Esophagus muscularis mucosa (tissue), 4 donors: ENCODE results near the gene FMN1. TPM values are rescaled to one million over a fixed set of nuclear protein-coding genes. Genes with fewer than 3 reads are reported as not detected.

Experiments
- DNase-seq: peaks from one replicate; pipeline ENCODE4 v3.0.0-alpha.2; 2017; ENCODE audit errors: extremely low spot score
- H3K27ac ChIP-seq, 4 donors: fragments of 200-600 bp; sonication (generic); replicated peaks in 1 of 4; 1 replicate in 3 of 4; 2 replicates in 1 of 4; pipeline ENCODE4 v1.5.1; 2016 to 2019; ENCODE audit warnings: mild to moderate bottlenecking in 1 of 4
- H3K27me3 ChIP-seq, 4 donors: fragments of 200-600 bp; sonication (generic); one replicate each; pipeline versions ENCODE4 v1.5.1 to v1.6.0; 2016 to 2019
- H3K36me3 ChIP-seq, 4 donors: fragments of 200-600 bp; sonication (generic); one replicate each; pipeline ENCODE4 v1.5.1; 2016 to 2019
- H3K4me1 ChIP-seq, 4 donors: fragments of 200-600 bp; sonication (generic); one replicate each; pipeline ENCODE4 v1.5.1; 2016 to 2019
- H3K4me3 ChIP-seq, 4 donors: fragments of 200-600 bp; sonication (generic); 1 replicate in 2 of 4; 2 replicates in 2 of 4; pipeline ENCODE4 v1.5.1; 2016 to 2019; ENCODE audit warnings: mild to moderate bottlenecking in 4 of 4, moderate library complexity in 1 of 4
- H3K9me3 ChIP-seq, 4 donors: fragments of 200-600 bp; sonication (generic); 1 replicate in 3 of 4; 2 replicates in 1 of 4; pipeline ENCODE4 v1.5.1; 2016 to 2019
- EP300 ChIP-seq: sonication (generic); formaldehyde crosslinking; IDR thresholded peaks from one replicate; pipeline ENCODE4 v1.6.1; 2017; ENCODE audit warnings: antibody characterized with exemption
- POLR2A ChIP-seq: fragments of 450-650 bp; IDR thresholded peaks from one replicate; pipeline ENCODE4 v1.6.1; 2017; ENCODE audit warnings: antibody characterized with exemption, moderate library complexity, mild to moderate bottlenecking, low read depth
- POLR2AphosphoS5 ChIP-seq, 2 donors: sonication (generic); formaldehyde crosslinking; IDR thresholded peaks; one replicate each; pipeline ENCODE4 v1.6.1; 2017; ENCODE audit warnings: antibody characterized with exemption in 2 of 2
- WGBS: methylation state at CpG from one replicate; pipeline ENCODE4 v1.1.5; 2018; 5-methylcytosine and 5-hydroxymethylcytosine counted together
- intact Hi-C: fragments of 100-400 bp; cut with DNase I; formaldehyde crosslinking; loops from one replicate; pipeline ENCODE4 v1.15.1; 2023
- total RNA-seq, 4 donors: library from RNA; depleted of rRNA; stranded (reverse); fragments of >200 nt; gene quantifications; one replicate each; pipeline versions ENCODE4 v1.1.0 to v1.2.1, GENCODE V29; 2016
- TF ChIP-seq, protein P1 (sequence below), 3 experiments: fragments of 200-600 bp in 2 of 3; fragments of 450-650 bp in 1 of 3; sonication (generic) in 2 of 3; IDR thresholded peaks; one replicate each; pipeline ENCODE4 v1.5.1; 2017 to 2019; ENCODE audit warnings: antibody characterized with exemption in 3 of 3, mild to moderate bottlenecking in 2 of 3, moderate library complexity in 1 of 3

Gene FMN1
- total RNA-seq, 4 donors from 2014 or later, result 4.8 to 12.5 (median 8.6) TPM

DNA sequence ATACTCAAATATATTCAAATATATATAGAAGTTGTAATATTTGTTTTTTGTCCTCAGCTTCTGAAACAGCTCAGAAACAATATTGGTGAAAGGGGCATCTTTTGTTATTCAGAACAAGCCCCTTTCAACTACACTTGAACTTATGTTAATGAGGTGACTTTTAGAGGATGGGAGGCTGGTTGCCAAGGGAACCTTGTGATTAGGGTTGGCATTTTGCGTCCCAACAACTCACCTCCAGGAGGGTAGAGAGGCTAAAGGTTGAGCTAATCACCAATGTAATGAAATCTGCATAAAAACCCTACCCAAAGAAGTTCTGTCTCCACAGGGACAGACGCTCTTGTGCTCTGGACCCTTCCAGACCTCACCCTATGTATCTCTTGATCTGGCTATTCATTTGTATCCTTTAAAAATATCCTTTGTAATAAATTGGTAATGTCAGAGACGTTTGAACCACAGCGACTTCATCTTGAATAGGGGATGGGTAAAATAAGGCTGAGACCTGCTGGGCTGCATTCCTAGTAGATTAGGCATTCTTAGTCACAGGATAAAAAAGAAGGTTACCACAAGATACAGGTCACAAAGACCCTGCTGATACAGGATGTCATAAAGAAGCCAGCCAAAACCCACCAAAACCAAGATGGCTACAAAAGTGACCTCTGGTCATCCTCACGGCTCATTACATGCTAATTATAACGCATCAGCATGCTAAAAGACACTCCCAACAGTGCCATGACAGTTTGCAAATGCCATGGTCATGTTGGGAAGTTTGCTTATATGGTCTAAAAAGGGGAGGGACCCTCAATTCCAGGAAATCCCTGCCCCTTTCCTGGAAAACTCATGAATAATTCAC is 111.1 kb downstream of the FMN1 start:
- WGBS, result 70% methylated on average over 6 of the region's 6 CpGs
- intact Hi-C loops, result no loop called here

DNA sequence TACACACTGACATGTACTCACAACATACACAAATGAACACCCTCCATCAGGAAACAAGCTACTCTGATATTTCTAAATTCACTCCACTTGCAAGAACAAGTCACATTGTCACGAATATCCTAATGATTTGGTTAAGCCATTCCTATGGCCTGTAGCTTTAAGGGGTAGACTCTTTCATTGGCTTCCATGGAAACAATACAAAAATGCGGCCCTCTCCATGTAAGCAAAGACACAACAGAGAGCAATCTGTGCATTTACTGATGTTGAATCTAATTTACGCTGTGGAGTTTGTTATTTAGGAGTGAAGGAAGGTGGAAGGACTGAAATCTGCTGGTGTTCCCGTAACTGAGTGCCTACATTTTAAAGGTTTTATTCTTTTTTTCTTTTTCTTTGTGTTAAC is 114.5 kb downstream of the FMN1 start:
- no peak for DNase-seq
- H3K27ac ChIP-seq, result no peak overlapping the region
- no peak overlapping the region for H3K4me3 ChIP-seq
- no peaks in the 10 kb centered on the region for H3K4me1 ChIP-seq
- H3K36me3 ChIP-seq, result no peaks in the 10 kb centered on the region
- 83% methylated on average over 4 of the region's 4 CpGs for WGBS
- intact Hi-C loops, result no loop called here
- TF ChIP-seq POLR2A (no peak), POLR2AphosphoS5 (IDR thresholded peaks at IDR 0.05) (no peak), EP300 (no peak)
- TF ChIP-seq, protein P1, sequence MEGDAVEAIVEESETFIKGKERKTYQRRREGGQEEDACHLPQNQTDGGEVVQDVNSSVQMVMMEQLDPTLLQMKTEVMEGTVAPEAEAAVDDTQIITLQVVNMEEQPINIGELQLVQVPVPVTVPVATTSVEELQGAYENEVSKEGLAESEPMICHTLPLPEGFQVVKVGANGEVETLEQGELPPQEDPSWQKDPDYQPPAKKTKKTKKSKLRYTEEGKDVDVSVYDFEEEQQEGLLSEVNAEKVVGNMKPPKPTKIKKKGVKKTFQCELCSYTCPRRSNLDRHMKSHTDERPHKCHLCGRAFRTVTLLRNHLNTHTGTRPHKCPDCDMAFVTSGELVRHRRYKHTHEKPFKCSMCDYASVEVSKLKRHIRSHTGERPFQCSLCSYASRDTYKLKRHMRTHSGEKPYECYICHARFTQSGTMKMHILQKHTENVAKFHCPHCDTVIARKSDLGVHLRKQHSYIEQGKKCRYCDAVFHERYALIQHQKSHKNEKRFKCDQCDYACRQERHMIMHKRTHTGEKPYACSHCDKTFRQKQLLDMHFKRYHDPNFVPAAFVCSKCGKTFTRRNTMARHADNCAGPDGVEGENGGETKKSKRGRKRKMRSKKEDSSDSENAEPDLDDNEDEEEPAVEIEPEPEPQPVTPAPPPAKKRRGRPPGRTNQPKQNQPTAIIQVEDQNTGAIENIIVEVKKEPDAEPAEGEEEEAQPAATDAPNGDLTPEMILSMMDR (IDR thresholded peaks at IDR 0.05), result no peak
- no peaks in the 10 kb centered on the region for H3K27me3 ChIP-seq
- no peaks in the 10 kb centered on the region for H3K9me3 ChIP-seq

More for the DNA sequence above, 111.1 kb downstream of the FMN1 start:
- TF ChIP-seq EP300 (no peak), POLR2A (no peak), POLR2AphosphoS5 (IDR thresholded peaks at IDR 0.05) (no peak)
- TF ChIP-seq, protein P1 (IDR thresholded peaks at IDR 0.05), result no peak
- no peak overlapping the region for H3K4me3 ChIP-seq
- no peaks in the 10 kb centered on the region for H3K4me1 ChIP-seq
- no peaks in the 10 kb centered on the region for H3K27me3 ChIP-seq
- DNase-seq, result no peak
- no peaks in the 10 kb centered on the region for H3K9me3 ChIP-seq
- H3K27ac ChIP-seq, result no peak overlapping the region
- H3K36me3 ChIP-seq, result no peaks in the 10 kb centered on the region

DNA sequence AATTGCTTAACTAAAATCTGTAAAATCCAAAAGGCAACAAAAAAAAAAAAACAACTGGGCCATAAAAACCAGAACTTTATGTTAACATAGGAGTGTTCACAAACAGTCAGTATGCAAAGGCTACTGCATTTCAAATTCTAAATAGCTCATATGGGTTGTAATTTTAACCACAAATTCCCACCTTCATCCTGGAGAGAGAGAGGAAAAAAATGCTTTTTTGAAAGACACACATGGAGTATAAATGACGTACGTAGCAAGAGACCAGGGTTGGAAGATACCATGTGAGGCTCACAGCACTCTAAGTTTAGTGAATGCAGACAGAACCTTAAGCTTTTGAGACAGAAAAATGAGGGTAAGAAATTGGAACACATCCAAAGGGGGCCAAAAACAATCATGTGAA is 115.9 kb downstream of the FMN1 start:
- no peak for TF ChIP-seq EP300
- Histone ChIP-seq H3K36me3 (no peaks in the 10 kb centered on the region), H3K4me1 (no peaks in the 10 kb centered on the region), H3K4me3 (no peak overlapping the region), H3K9me3 (no peaks in the 10 kb centered on the region), H3K27ac (no peak overlapping the region), H3K27me3 (no peaks in the 10 kb centered on the region)
- DNase-seq, result no peak
- 86% methylated on average over 2 of the region's 2 CpGs for WGBS
- intact Hi-C loops, result no loop called here

DNA sequence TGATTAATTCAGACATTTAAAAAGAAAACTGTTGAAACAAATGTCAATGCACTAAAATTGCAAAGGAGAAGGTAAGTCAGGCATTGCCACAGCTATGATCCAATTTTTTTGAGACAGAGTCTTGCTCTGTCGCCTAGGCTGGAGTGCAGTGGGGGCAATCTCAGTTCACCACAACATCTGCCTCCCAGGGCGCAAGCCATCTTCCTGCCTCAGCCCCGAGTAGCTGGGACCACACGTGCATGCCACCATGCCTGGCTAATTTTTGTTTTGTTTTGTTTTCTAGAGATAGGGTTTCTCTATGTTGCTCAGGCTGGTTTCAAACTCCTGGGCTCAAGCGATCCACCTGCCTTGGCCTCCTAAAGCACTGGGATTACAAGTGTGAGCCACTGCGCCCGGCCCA is 117.6 kb downstream of the FMN1 start:
- intact Hi-C loops, result no loop called here
- H3K27ac ChIP-seq, result no peak overlapping the region
- 91% methylated on average over 7 of the region's 7 CpGs for WGBS
- no peak for DNase-seq
- no peaks in the 10 kb centered on the region for H3K9me3 ChIP-seq
- no peaks in the 10 kb centered on the region for H3K4me1 ChIP-seq
- H3K27me3 ChIP-seq, result no peaks in the 10 kb centered on the region
- H3K4me3 ChIP-seq, result no peak overlapping the region
- no peak for TF ChIP-seq POLR2AphosphoS5 (IDR thresholded peaks at IDR 0.05)
- H3K36me3 ChIP-seq, result no peaks in the 10 kb centered on the region

DNA sequence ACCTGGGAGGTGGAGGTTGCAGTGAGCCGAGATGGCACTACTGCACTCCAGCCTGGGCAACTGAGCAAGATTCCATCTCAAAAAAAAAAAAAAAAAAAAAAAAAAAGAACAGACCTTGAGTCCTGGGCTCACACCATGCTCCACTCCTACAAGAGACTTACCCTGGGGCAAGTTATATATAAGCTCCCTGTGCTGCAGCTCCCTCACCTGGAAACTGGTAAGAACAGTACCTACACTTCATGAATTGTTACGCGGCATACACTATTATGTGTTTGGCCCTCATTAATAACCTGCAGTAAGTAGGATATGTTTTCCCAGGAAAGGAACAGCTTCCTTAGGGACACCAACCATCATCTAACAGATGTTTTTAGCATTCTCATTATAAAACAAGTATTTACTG is 119.6 kb downstream of the FMN1 start:
- TF ChIP-seq POLR2AphosphoS5 (IDR thresholded peaks at IDR 0.05), result no peak
- TF ChIP-seq POLR2A, result no peak
- no peak for TF ChIP-seq EP300
- TF ChIP-seq, protein P1 (IDR thresholded peaks at IDR 0.05), result no peak
- Histone ChIP-seq H3K4me3 (no peak overlapping the region), H3K36me3 (no peaks in the 10 kb centered on the region), H3K4me1 (no peaks in the 10 kb centered on the region), H3K9me3 (no peaks in the 10 kb centered on the region), H3K27ac (no peak overlapping the region), H3K27me3 (no peaks in the 10 kb centered on the region)
- intact Hi-C loops, result no loop called here
- DNase-seq, result no peak
- 79% methylated on average over 3 of the region's 3 CpGs for WGBS
